Skeletal muscle tissue (tissue), 1 donor: Measurements from ENCODE around the gene GLIPR1L1. TPM values are rescaled to one million over a fixed set of nuclear protein-coding genes. Genes with fewer than 3 reads are reported as not detected.

Source experiments
- total RNA-seq: library from RNA; depleted of rRNA; stranded (reverse); fragments of >200 nt; gene quantifications from one replicate; pipeline ENCODE4 v1.2.3, GENCODE V29; 2014

The GLIPR1L1 gene
- total RNA-seq, 1 donor from 2014 or later: not detected

Other genes with a start within 250 kb of the GLIPR1L1 start
- gene KCNC2, start 124.8 kb upstream of the GLIPR1L1 start, total RNA-seq: 0.52 TPM
- 6.8 TPM for gene CAPS2, start 4.3 kb upstream of the GLIPR1L1 start, total RNA-seq
- not detected for gene GLIPR1L2, start 56.4 kb downstream of the GLIPR1L1 start, total RNA-seq
- 5.7 TPM for gene GLIPR1, start 146.1 kb downstream of the GLIPR1L1 start, total RNA-seq
- gene KRR1, start 176.9 kb downstream of the GLIPR1L1 start, total RNA-seq: 8.9 TPM